ENCODE measurements around the gene GSN. TPM values are rescaled to one million over a fixed set of nuclear protein-coding genes. Genes with fewer than 3 reads are reported as not detected.

Gene GSN
- total and polyA plus RNA-seq, 4 experiments from 2014 or later: 1.9 to 8.7 (median 6.0) TPM

GRCh38 chr9:121322737-121323448 lies 54.9 kb downstream of the GSN start:
- H3K36me3 ChIP-seq (ENCODE audit: insufficient read depth, low read length): no peaks in the 10 kb centered on the region

GRCh38 chr9:121323449-121324151 lies 55.6 kb downstream of the GSN start:
- peaks cover 14 to 29% (median 20%) of the 10 kb centered on the region in 4 donors for H3K4me1 Mint-ChIP-seq
- ChIA-PET POLR2A (ENCODE audit: partially characterized antibody) (no interaction called here), CTCF (ENCODE audit: partially characterized antibody) (interaction anchor here (1.0 to 6.9 kb wide), 4 partner anchors 20 to 76 kb away, joined by 3 to 272 read pairs (median 4); no protein-coding TSS in a partner anchor)
- no peaks in the 10 kb centered on the region for H3K9me3 Mint-ChIP-seq
- peaks cover 24% of the 10 kb centered on the region for H3K4me1 ChIP-seq (ENCODE audit: insufficient read depth, low read length)
- H3K4me3 Mint-ChIP-seq: no peak overlapping the region
- H3K27me3 Mint-ChIP-seq: no peaks in the 10 kb centered on the region
- H3K36me3 ChIP-seq (ENCODE audit: insufficient read depth, low read length): no peaks in the 10 kb centered on the region
- no peaks in the 10 kb centered on the region for H3K27me3 ChIP-seq (ENCODE audit: insufficient read depth, low read length)
- peak overlapping the region in 1 of 7 donors; percentile 23 for H3K27ac Mint-ChIP-seq
- DNase-seq: no peak
- no peaks in the 10 kb centered on the region for H3K9me3 ChIP-seq (ENCODE audit: control insufficient read depth in 1 of 2, low read length in 2 of 2)
- peaks cover 0 to 3% of the 10 kb centered on the region in 2 donors for H3K36me3 Mint-ChIP-seq
- H3K4me3 ChIP-seq (ENCODE audit: low read length in 2 of 2): no peak overlapping the region
- intact Hi-C loops (cut with micrococcal nuclease): no loop called here
- H3K27ac ChIP-seq (ENCODE audit: low read depth, low read length): no peak overlapping the region

More at GRCh38 chr9:121322737-121323448, 54.9 kb downstream of the GSN start:
- no peak overlapping the region for H3K4me3 ChIP-seq (ENCODE audit: low read length in 2 of 2)
- Mint-ChIP-seq H3K4me1 (peaks cover 14 to 29% (median 20%) of the 10 kb centered on the region in 4 donors), H3K9me3 (no peaks in the 10 kb centered on the region), H3K4me3 (no peak overlapping the region), H3K27ac (peak overlapping the region in 1 of 7 donors; percentile 13), H3K36me3 (peaks cover 0 to 3% of the 10 kb centered on the region in 2 donors), H3K27me3 (no peaks in the 10 kb centered on the region)
- H3K4me1 ChIP-seq (ENCODE audit: insufficient read depth, low read length): peaks cover 24% of the 10 kb centered on the region
- DNase-seq: no peak
- ChIA-PET CTCF (ENCODE audit: partially characterized antibody) (interaction anchor here (1.0 to 6.9 kb wide), 6 partner anchors 17 to 76 kb away, joined by 3 to 272 read pairs (median 4); no protein-coding TSS in a partner anchor), POLR2A (ENCODE audit: partially characterized antibody) (no interaction called here)
- no peaks in the 10 kb centered on the region for H3K27me3 ChIP-seq (ENCODE audit: insufficient read depth, low read length)
- H3K27ac ChIP-seq (ENCODE audit: low read depth, low read length): no peak overlapping the region
- H3K9me3 ChIP-seq (ENCODE audit: control insufficient read depth in 1 of 2, low read length in 2 of 2): no peaks in the 10 kb centered on the region
- intact Hi-C loops (cut with micrococcal nuclease): no loop called here

GRCh38 chr9:121324316-121324715 lies 56.4 kb downstream of the GSN start:
- no peaks in the 10 kb centered on the region for H3K9me3 Mint-ChIP-seq
- peaks cover 2 to 8% of the 10 kb centered on the region in 2 donors for H3K36me3 Mint-ChIP-seq
- no peak overlapping the region for H3K4me3 ChIP-seq (ENCODE audit: low read length in 2 of 2)
- H3K27ac Mint-ChIP-seq: peak overlapping the region in 1 of 7 donors; percentile 23
- no peak overlapping the region for H3K27ac ChIP-seq (ENCODE audit: low read depth, low read length)
- POLR2A ChIA-PET (ENCODE audit: partially characterized antibody): no interaction called here
- DNase-seq: no peak
- H3K4me1 Mint-ChIP-seq: peaks cover 14 to 29% (median 20%) of the 10 kb centered on the region in 4 donors
- no peaks in the 10 kb centered on the region for H3K9me3 ChIP-seq (ENCODE audit: control insufficient read depth in 1 of 2, low read length in 2 of 2)
- H3K27me3 ChIP-seq (ENCODE audit: insufficient read depth, low read length): no peaks in the 10 kb centered on the region
- no peak overlapping the region for H3K4me3 Mint-ChIP-seq
- H3K36me3 ChIP-seq (ENCODE audit: insufficient read depth, low read length): no peaks in the 10 kb centered on the region
- intact Hi-C loops (cut with micrococcal nuclease): no loop called here
- CTCF ChIA-PET (ENCODE audit: partially characterized antibody): interaction anchor here (1.0 to 6.9 kb wide), 3 partner anchors 19 to 62 kb away, joined by 3 to 272 read pairs (median 3); no protein-coding TSS in a partner anchor
- H3K4me1 ChIP-seq (ENCODE audit: insufficient read depth, low read length): peaks cover 24% of the 10 kb centered on the region
- no peaks in the 10 kb centered on the region for H3K27me3 Mint-ChIP-seq

GRCh38 chr9:121324755-121325154 lies 56.8 kb downstream of the GSN start:
- Histone ChIP-seq H3K27ac (ENCODE audit: low read depth, low read length) (no peak overlapping the region), H3K27me3 (ENCODE audit: insufficient read depth, low read length) (no peaks in the 10 kb centered on the region), H3K9me3 (ENCODE audit: control insufficient read depth in 1 of 2, low read length in 2 of 2) (no peaks in the 10 kb centered on the region), H3K4me1 (ENCODE audit: insufficient read depth, low read length) (peaks cover 24% of the 10 kb centered on the region), H3K36me3 (ENCODE audit: insufficient read depth, low read length) (no peaks in the 10 kb centered on the region), H3K4me3 (ENCODE audit: low read length in 2 of 2) (no peak overlapping the region)
- no peak for DNase-seq
- no peaks in the 10 kb centered on the region for H3K9me3 Mint-ChIP-seq
- CTCF ChIA-PET (ENCODE audit: partially characterized antibody): no interaction called here
- no peak overlapping the region for H3K4me3 Mint-ChIP-seq
- H3K27ac Mint-ChIP-seq: peak overlapping the region in 1 of 7 donors; percentile 38
- intact Hi-C loops (cut with micrococcal nuclease): no loop called here
- POLR2A ChIA-PET (ENCODE audit: partially characterized antibody): no interaction called here
- peaks cover 14 to 29% (median 20%) of the 10 kb centered on the region in 4 donors for H3K4me1 Mint-ChIP-seq
- peaks cover 6 to 12% of the 10 kb centered on the region in 2 donors for H3K36me3 Mint-ChIP-seq
- no peaks in the 10 kb centered on the region for H3K27me3 Mint-ChIP-seq

GRCh38 chr9:121325387-121325786 lies 57.4 kb downstream of the GSN start:
- Histone ChIP-seq H3K36me3 (ENCODE audit: insufficient read depth, low read length) (no peaks in the 10 kb centered on the region), H3K4me3 (ENCODE audit: low read length in 2 of 2) (no peak overlapping the region), H3K4me1 (ENCODE audit: insufficient read depth, low read length) (peaks cover 21% of the 10 kb centered on the region), H3K9me3 (ENCODE audit: control insufficient read depth in 1 of 2, low read length in 2 of 2) (no peaks in the 10 kb centered on the region), H3K27ac (ENCODE audit: low read depth, low read length) (no peak overlapping the region), H3K27me3 (ENCODE audit: insufficient read depth, low read length) (no peaks in the 10 kb centered on the region)
- Mint-ChIP-seq H3K27me3 (no peaks in the 10 kb centered on the region), H3K4me3 (no peak overlapping the region), H3K27ac (peak overlapping the region in 1 of 7 donors; percentile 45), H3K4me1 (peaks cover 13 to 23% (median 17%) of the 10 kb centered on the region in 4 donors), H3K36me3 (peaks cover 7 to 13% of the 10 kb centered on the region in 2 donors), H3K9me3 (no peaks in the 10 kb centered on the region)
- intact Hi-C loops (cut with micrococcal nuclease): no loop called here
- no peak for DNase-seq
- CTCF ChIA-PET (ENCODE audit: partially characterized antibody): no interaction called here
- POLR2A ChIA-PET (ENCODE audit: partially characterized antibody): no interaction called here

- H3K4me1 Mint-ChIP-seq: peaks cover 7 to 15% (median 11%) of the 10 kb centered on the region in 4 donors
- POLR2A ChIA-PET (ENCODE audit: partially characterized antibody): interaction anchor here (1.2 kb wide), 1 partner anchor 14 kb away, joined by 3 read pairs; no protein-coding TSS in a partner anchor
- Histone ChIP-seq H3K27ac (ENCODE audit: low read depth, low read length) (no peak overlapping the region), H3K4me1 (ENCODE audit: insufficient read depth, low read length) (peaks cover 12% of the 10 kb centered on the region), H3K27me3 (ENCODE audit: insufficient read depth, low read length) (no peaks in the 10 kb centered on the region), H3K4me3 (ENCODE audit: low read length in 2 of 2) (no peak overlapping the region), H3K9me3 (ENCODE audit: control insufficient read depth in 1 of 2, low read length in 2 of 2) (no peaks in the 10 kb centered on the region), H3K36me3 (ENCODE audit: insufficient read depth, low read length) (no peaks in the 10 kb centered on the region)
- H3K27ac Mint-ChIP-seq: no peak overlapping the region
- no peaks in the 10 kb centered on the region for H3K9me3 Mint-ChIP-seq
- DNase-seq: no peak
- H3K27me3 Mint-ChIP-seq: no peaks in the 10 kb centered on the region
- H3K36me3 Mint-ChIP-seq: peaks cover 14 to 16% of the 10 kb centered on the region in 2 donors
- H3K4me3 Mint-ChIP-seq: no peak overlapping the region
- intact Hi-C loops (cut with micrococcal nuclease): no loop called here
- CTCF ChIA-PET (ENCODE audit: partially characterized antibody): interaction anchor here (0.7 to 1.2 kb wide), 2 partner anchors 9 to 49 kb away, joined by 3 read pairs; no protein-coding TSS in a partner anchor
Observed at GRCh38 chr9:121326130-121326838, 58.3 kb downstream of the GSN start.
